IMR-90 (cell line): Measurements from ENCODE around the gene RNH1.

Source experiments
- CEBPB ChIP-seq: IDR thresholded peaks from 2 replicates; pipeline ENCODE4 v1.6.1; 2012; ENCODE audit warnings: low read depth, low read length, improper control_type of control experiment
- CTCF ChIP-seq: conservative IDR thresholded peaks from 2 replicates; pipeline ENCODE4 v1.5.1; 2012; ENCODE audit warnings: mild to moderate bottlenecking, low read depth, low read length, improper control_type of control experiment
- MAZ ChIP-seq: IDR thresholded peaks from 2 replicates; pipeline ENCODE4 v1.6.1; 2012; ENCODE audit warnings: low read depth, mild to moderate bottlenecking, low read length, improper control_type of control experiment, moderate library complexity, borderline replicate concordance
- MXI1 ChIP-seq: IDR thresholded peaks from 2 replicates; pipeline ENCODE4 v1.6.1; 2012; ENCODE audit warnings: low read depth, mild to moderate bottlenecking, low read length, moderate library complexity, borderline replicate concordance
- POLR2A ChIP-seq: IDR thresholded peaks from 2 replicates; pipeline ENCODE4 v1.6.1; 2012; ENCODE audit warnings: mild to moderate bottlenecking, low read depth, low read length
- RFX5 ChIP-seq: IDR thresholded peaks from 2 replicates; pipeline ENCODE4 v1.8.0; 2012; ENCODE audit warnings: low read depth, mild to moderate bottlenecking, low read length, moderate library complexity

- TF ChIP-seq CTCF = no peak
- no peak for TF ChIP-seq POLR2A
- TF ChIP-seq MXI1 = no peak
- TF ChIP-seq CEBPB = no peak
- no peak for TF ChIP-seq MAZ
- TF ChIP-seq RFX5 = no peak
These were observed 5.3 kb downstream of the RNH1 start for GRCh38 chr11:501683-502287.
